T follicular helper cell (primary cell): ENCODE results near the gene BCL2.

Experiments
- DNase-seq: peaks from one replicate; pipeline ENCODE4 v3.0.0-alpha.2; 2020; ENCODE audit warnings: low read depth

The BCL2 gene

GRCh38 chr18:63107931-63108330, 211.6 kb downstream of the BCL2 start:
- no peak for DNase-seq

- no peak for DNase-seq
Measured at GRCh38 chr18:63107171-63107845, 212.3 kb downstream of the BCL2 start.

DNA sequence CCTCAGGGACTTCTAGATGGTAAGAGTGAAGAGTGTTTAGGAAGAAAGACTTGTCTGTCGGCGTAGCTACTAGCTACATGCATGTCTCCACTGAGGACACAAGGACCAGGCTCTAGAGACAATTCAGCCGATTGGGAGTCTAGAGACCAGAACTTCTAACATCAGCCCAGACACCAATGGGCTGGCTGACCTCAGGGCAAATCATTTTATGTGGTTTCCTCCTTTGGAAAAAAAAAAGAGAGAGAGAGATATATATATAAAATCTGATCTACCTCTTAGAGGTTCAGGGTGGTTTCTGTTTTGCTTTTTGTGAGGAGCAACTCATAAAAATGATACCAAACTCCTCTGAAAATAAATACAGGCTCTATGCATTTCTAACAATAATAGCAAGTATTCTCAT, 212.8 kb downstream of the BCL2 start:
- DNase-seq: no peak

DNA sequence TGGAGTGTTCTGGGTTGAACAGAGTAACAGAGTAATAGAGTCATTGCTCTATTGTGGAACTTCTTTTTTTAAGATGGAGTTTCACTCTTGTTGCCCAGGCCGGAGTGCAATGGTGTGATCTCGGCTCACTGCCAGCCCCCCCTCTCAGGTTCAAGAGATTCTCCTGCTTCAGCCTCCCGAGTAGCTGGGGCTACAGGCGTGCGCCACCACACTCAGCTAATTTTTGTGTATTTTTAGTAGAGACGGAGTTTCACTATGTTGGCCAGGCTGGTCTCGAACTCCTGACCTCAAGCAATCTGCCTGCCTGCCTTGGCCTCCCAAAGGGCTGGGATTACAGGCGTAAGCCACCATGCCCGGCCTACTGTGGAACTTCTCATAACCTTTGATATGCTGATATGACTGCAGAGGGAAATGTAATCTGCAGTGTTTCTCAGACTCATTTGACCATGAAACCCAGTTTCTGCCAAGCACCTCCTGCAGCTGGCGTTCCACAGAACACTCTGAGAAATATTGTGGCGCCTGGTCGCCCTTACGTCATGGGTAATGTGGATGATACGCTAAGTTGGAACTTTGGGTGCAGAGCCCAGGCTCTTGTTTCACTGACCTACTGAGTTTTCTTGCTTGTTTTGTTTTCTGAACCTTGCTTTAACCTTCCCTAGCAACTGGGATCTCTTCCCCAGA, 213.8 kb downstream of the BCL2 start:
- DNase-seq: no peak

GRCh38 chr18:63104868-63105267, 214.7 kb downstream of the BCL2 start:
- no peak for DNase-seq

DNA sequence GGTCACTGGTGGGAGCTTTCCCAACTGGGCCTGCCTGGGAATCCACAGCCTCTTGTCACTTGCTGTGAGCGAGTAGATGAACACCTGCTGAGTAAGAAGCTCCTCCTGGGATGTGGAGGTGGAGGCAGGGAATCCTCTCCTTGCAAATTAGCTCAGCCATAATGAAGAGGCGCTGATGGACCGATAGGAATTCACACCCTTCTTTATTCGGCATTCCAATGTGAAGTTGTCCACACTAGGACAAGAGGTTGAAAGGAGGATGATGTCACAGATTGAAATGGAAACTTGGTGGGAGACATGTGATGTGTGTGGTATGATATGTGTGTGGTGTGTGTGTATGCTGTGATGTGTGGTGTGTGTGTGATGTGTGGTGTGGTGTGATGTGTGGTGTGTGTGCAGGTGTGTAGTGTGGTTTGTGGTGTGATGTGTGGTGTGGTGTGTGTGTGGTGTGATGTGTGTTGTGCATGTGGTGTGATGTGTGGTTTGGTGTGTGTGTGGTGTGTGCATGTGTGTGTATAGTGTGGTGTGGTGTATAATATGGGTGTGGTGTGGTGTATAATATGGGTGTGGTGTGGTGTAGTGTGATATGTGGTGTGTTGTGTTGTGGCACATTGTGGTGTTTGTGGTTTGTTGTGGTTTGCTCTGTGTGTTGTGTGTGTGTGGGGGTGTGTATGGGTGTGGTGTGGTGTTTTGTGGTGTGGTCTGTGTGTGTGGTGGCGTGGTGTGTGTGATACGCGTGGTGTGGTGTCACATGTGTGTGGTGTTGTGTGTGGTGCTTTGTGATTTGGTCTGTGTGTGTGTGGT, 216.4 kb downstream of the BCL2 start:
- DNase-seq: no peak

GRCh38 chr18:63100630-63101055, 218.9 kb downstream of the BCL2 start:
- no peak for DNase-seq

- DNase-seq: no peak
Measured at GRCh38 chr18:63099848-63100629, 219.5 kb downstream of the BCL2 start.

DNA sequence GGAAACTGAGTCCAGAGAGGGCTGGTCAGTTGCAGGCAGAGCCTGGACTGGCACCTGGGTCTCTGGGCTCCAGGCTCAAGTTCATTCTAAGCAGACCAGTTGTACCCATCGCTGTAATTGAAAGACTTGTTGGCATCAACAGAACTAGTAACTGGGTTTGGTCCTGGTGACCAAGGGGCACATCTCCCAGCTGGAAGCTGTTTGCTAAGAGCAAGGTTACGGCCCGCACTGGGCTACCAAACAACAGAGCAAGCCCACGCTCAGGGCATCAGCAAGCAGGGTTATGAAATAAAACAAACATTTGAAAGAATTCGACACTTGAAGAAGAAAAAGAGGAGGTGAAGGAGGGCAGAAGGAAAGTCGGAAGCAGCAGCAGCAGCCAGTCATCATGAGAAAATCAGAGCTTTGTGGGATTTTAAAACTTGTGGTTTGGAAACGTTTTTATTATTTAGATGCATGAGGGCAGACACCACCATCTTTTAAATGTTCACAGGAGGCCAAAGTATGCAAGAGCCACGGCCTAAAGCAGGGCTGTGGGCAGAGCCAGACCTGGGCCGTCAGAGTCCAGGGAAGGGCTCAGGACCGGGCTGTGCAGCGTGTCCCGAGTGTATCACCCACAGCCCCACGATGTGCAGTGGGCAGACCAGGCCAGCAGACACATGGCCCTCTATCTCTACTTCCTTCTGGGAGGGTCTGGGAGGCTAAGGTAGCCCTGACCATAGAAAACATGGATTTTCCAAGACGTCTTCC, 220.3 kb downstream of the BCL2 start:
- no peak for DNase-seq

DNA sequence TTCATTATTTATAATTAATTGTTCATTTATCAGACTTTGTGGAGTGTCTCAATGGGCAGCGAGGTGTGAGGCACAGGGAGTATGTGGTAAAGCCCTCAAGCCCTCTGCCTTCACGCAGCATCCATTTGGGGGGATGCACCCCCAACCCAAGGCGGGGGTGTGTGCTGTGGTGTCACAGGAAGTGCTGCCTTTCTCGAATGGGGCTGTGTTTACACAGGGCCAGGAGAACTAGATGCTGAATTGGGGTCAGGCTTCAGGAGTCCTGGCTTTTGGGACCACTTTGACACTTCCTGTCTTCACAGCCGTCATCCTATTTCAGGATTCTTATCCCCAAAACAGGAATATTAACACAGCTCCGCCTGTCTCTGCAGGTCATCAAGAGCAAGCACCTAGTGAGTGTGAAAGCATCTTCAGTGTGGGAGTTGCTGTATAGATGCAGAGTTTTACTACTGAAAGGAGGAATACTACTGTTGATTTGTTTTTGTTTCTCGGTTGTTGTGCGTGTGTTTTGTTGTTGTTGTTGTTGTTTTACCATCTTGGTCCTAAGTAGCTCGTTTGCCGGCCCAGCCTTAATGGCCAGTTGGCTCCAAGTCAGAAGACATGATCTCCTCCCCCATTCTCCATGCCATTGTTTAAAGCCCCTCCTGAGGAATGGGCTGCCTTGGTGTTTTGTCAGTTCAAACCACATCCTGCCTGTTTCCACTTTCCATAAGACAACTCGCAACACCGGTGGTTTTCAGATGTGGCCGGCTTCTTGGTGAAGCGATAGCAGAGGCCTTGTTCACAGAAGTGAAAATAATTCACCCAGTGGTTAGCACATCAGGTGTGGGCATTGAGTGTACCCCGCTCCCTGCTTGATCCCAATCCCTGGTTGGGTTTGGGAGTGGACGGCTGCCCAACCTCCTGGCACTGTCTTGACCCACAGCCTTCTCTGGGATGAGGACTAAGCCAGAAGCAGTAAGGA, 221.3 kb downstream of the BCL2 start:
- no peak for DNase-seq

- DNase-seq: no peak
Measured at GRCh38 chr18:63097178-63097577, 222.4 kb downstream of the BCL2 start.

- DNase-seq: no peak
Measured at GRCh38 chr18:63096327-63096874, 223.2 kb downstream of the BCL2 start.

DNA sequence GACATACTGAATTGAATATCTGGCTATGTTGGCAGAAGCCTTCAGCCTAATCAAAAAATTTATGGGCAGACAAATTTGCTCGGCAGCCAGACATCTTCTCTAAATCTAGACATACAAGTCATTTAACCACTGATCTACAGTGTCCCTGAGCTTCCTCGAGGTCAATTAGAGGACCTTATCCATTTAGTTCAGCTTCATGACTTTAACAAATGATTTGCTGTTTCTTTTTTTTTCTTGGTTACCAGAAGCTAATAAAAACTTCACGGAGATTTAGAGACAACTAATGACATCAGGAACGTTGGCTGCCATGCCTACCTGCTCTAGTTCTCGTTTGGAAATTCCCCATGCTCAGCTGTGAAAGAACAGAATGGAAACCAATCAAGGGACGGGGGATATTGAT, 223.8 kb downstream of the BCL2 start:
- DNase-seq: no peak

- DNase-seq: no peak
Measured at GRCh38 chr18:63091671-63092364, 227.8 kb downstream of the BCL2 start.

DNA sequence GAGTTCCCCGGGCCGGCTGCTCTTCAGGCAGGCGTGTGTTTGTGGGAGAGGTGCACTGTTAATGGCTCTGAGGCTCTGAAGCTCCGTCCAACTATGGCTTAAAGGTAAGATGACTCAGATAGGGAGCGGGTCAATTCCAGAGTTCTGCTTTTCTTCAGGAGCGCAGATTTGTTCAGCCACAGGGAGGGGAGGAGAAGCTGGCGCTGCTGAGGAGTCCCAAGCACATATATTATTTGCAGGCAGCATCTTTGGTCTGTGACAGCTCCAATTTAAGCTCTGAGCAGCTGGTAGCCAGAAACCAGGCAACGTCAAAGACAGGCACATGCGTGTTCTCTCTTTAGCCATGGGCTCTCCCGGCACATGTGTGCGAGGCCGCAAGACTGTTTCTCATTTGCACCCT, 229.2 kb downstream of the BCL2 start:
- DNase-seq: no peak

DNA sequence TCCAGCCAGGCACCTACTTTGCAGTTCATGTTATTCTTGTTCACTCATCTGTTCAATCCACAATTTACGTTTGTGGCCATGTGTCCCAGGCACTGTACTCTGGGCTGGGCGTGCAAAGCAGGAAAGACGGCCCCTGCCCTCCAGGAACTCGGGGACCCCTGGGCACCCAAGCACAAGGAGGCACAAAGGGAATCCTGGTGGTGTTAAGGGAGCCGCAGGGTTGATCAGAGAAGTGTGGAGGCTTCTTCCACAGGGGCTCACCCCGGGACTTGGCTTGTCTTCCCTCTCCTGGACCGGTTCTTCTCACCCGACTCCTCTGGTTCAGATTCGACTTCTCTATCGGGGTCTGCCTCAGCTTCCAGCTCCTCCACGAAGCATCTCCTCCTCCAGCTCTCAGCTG, 230.5 kb downstream of the BCL2 start:
- DNase-seq: no peak

DNA sequence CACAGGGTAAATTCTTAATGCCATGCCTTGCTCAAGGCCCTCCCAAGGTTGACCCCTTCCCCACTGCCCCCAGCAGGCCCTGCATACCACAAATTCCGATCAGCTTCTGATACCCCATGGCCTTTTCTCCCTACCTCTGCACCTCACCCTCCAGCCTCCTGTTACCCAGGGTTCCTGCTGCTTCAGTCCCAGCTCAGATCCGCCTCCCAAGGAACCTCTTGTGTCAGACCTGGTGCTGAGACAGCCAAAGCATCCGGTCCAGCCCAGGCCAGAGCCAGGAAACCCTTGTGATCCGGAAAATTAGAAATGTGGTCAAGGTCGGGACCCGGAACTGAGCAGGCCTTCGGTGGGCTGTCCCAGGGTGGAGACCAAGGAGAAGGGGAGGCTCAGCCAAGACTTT, 231.3 kb downstream of the BCL2 start:
- no peak for DNase-seq

- no peak for DNase-seq
Measured at GRCh38 chr18:63087421-63088230, 231.9 kb downstream of the BCL2 start.
